Nasal cavity respiratory epithelium epithelial cell of viscerocranial mucosa (primary cell): ENCODE data around the gene TMC7. TPM values are rescaled to one million over a fixed set of nuclear protein-coding genes. Genes with fewer than 3 reads are reported as not detected.

Experiments
- total RNA-seq: library from RNA; depleted of rRNA; stranded (reverse); fragments of >200 nt; gene quantifications from 2 replicates; pipeline ENCODE4 v1.2.3, GENCODE V29; 2014

TMC7 gene
- 4.1 and 5.5 TPM in 2 replicates for total RNA-seq

DNA sequence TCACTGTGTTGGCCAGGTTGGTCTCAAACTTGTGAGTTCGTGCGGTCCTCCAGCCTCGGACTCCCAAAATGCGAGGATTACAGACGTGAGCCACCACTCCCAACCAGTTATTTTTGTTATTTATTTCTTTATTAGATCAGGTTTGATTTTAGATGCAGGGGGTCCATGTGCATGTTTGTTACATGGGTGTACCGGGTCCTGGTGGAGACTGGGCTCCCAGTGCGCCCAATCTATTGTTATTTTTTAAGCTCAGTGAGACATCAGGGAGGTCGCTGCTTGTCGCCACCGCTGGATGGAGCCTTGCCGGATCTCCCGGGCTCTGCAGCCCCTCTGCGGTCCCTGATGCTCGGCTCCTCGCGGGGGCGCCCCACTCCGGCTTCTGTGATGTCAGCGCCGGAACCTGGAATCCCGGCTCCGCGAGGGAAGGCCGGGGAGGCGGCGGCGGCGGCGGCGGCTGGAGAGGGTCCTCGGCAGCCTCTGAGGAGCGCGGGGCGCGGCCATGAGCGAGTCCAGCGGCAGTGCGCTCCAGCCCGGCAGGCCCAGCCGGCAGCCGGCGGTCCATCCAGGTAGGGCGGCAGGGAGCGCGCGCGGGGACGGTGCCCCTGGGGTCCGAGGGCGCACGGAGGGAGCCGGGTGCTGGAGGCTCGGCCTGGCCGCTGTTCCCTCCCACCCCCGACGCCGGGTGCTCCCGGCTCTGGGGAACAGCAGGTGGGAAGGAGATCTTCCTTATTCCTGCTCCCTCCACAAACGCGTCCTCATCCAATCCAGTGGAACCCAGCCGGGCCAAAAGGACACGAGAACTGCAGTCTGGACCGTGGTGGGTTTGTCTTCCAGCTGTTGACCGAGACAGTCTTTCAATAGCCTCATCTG is at the start of gene TMC7:
Gene TMC7, plus strand, starts transcription at position 370 of the 870 bp plus-strand sequence. Its CDS starts 130 bp downstream, at position 500.

DNA sequence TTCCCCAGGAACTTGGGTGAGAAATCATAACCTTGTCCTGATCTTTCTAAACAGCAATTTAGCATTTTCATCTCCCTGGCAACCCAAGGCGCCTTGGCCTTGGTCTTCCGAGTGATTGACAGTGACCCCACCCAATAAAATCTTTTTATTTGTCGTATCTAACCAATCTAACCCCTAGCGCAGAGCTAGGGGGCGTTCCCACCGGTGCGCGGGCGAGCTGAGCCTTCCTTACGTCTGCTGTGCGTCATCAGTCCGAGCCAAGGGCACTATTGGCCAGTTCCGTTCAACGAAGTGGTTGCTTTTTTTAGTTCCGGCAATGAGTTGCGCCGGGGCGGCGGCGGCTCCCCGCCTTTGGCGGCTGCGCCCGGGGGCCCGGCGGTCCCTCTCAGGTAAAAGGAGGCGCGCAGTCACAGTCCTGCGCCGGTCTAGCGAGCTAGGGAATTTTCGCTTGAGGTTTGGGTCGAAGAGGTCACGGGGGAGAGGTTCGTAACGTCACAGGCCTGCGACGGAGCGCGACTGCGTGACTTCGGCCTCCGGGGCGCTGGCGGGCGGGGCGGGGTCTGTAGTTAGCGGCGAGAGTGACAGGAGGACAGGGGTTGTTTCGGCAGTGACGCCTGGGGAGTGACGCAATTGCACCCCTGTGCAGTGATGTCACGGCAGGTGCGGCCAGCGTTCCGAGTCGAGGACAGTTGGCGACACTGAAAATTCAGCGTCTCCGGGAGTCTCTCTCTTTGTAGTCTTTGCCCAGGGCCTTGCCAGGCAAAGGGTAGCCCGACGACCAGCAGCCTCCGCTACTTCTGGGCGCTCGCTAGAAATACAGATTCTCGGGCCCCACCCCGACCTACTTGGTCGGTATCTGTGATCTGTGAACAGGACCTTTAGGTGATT is 83.9 kb downstream of the TMC7 start, which contains the start of gene COQ7:
Gene COQ7, plus strand, starts transcription at position 266 of the 888 bp plus-strand sequence. Its CDS starts 51 bp downstream, at position 317.

Other genes with a start within 250 kb of the TMC7 start
- gene RPS15A, start 193.6 kb upstream of the TMC7 start, total RNA-seq, result 1,369 and 1,634 TPM in 2 replicates
- 145 and 203 TPM in 2 replicates for gene ARL6IP1, start 182.4 kb upstream of the TMC7 start, total RNA-seq
- gene SMG1, start 57.5 kb upstream of the TMC7 start, total RNA-seq, result 111 and 154 TPM in 2 replicates
- gene COQ7, start 83.7 kb downstream of the TMC7 start, total RNA-seq, result 17.1 and 25.1 TPM in 2 replicates
- 18.5 and 43.1 TPM in 2 replicates for gene ITPRIPL2, start 130.0 kb downstream of the TMC7 start, total RNA-seq
- 0.34 and 3.3 TPM in 2 replicates for gene SYT17, start 184.3 kb downstream of the TMC7 start, total RNA-seq